Cardiac fibroblast (primary cell): ENCODE results near the gene GPHN.

ENCODE experiments used
- DNase-seq, 2 donors: peaks; one replicate each; pipeline versions ENCODE4 v3.0.0 to v3.0.0-alpha.2; 2010; ENCODE audit warnings: low read depth in 2 of 2
- H3K4me3 ChIP-seq, 2 donors: replicated peaks in 1 of 2; 1 replicate in 1 of 2; 2 replicates in 1 of 2; pipeline ENCODE4 v1.5.1; 2011; ENCODE audit warnings: low read depth in 2 of 2, low read length in 2 of 2, mild to moderate bottlenecking in 2 of 2, moderate library complexity in 1 of 2
- CTCF ChIP-seq: IDR thresholded peaks from one replicate; pipeline ENCODE4 v1.5.1; 2011; ENCODE audit warnings: low read depth, mild to moderate bottlenecking, low read length, inconsistent platforms

The GPHN gene

DNA sequence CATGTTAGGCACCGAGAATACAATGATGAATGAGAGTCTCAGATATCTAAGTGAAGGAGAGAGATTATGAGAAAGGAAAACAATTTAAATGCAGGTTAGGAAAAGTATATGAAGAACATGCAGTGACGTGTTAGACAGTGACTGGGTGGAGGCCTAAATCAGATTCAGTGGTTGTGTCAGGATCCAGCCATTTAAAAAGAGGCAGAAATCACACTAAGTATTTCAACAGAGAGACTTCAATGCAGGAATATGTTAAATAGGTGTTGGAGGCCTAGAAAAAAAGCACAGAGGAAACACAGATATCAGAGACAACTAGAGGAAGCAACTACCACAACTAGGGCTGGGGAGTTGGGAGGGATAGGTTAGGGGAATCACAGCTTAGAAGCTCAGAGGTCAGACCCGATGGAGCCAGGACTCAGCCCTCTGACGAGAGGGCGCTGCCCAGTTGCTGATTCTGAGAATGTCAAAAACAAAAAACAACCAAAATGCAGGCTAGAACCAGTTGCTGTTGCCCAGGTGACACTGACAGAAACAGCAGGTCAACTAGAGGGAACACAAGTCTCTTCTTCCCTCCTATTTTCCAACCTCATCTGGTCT is 678.3 kb downstream of the GPHN start:
- DNase-seq, result no peak
- no peak for TF ChIP-seq CTCF
- H3K4me3 ChIP-seq, result no peak overlapping the region

- peak; percentile 44 to 70 for DNase-seq
- no peak overlapping the region for H3K4me3 ChIP-seq
- TF ChIP-seq CTCF, result no peak
Measured at GRCh38 chr14:67186789-67187584, 679.0 kb downstream of the GPHN start.

- no peak overlapping the region for H3K4me3 ChIP-seq
- no peak for TF ChIP-seq CTCF
- DNase-seq, result peak; percentile 32 to 69
Measured at GRCh38 chr14:67187826-67188225, 679.9 kb downstream of the GPHN start.

GRCh38 chr14:67188326-67188725 is 680.4 kb downstream of the GPHN start:
- DNase-seq, result no peak
- TF ChIP-seq CTCF, result no peak
- no peak overlapping the region for H3K4me3 ChIP-seq

GRCh38 chr14:67191768-67192290 is 683.9 kb downstream of the GPHN start:
- TF ChIP-seq CTCF, result no peak
- no peak overlapping the region for H3K4me3 ChIP-seq
- DNase-seq, result no peak

DNA sequence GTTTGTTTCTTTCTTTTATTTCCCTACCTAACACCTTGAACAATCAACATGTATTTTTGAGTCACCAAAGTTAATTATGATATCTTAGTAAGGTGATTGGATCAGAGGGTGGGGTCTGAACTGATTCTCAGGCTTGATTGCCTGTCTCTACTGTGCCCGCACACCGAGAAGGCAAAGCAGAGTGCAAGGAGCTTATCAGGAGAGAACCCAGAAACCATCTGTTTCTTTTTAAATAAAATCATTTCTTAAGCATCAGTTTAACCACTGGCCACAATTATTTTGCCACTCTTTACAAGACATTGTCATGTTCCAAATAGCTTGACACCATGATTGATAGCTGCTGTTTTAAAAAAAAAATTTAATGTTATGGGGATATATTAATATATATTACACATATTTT is 684.4 kb downstream of the GPHN start:
- no peak for DNase-seq
- H3K4me3 ChIP-seq, result no peak overlapping the region
- no peak for TF ChIP-seq CTCF
